ENCODE results near the gene ETV1.

GRCh38 chr7:13908667-13909397, 80.6 kb downstream of the ETV1 start:
- TF ChIP-seq CTCF (IDR thresholded peaks at IDR 0.05 in 4 of 5, conservative IDR thresholded peaks at IDR 0.05 in 1 of 5) (no peak), POLR2A (IDR thresholded peaks at IDR 0.05) (no peak)

Data from gastrocnemius medialis (tissue), 4 donors.